Cardiac fibroblast (primary cell): ENCODE measurements around the gene TOP1.
"Not testable (repeated sequence)": the region's sequence is repeated elsewhere in the genome, so short reads cannot be mapped to it uniquely, and the experiment has no call there.

Experiments used
- DNase-seq, 2 donors: peaks; one replicate each; pipeline versions ENCODE4 v3.0.0 to v3.0.0-alpha.2; 2010; ENCODE audit warnings: low read depth in 2 of 2
- H3K4me3 ChIP-seq, 2 donors: replicated peaks in 1 of 2; 1 replicate in 1 of 2; 2 replicates in 1 of 2; pipeline ENCODE4 v1.5.1; 2011; ENCODE audit warnings: low read depth in 2 of 2, low read length in 2 of 2, mild to moderate bottlenecking in 2 of 2, moderate library complexity in 1 of 2
- TF ChIP-seq, protein P1 (sequence below): IDR thresholded peaks from one replicate; pipeline ENCODE4 v1.5.1; 2011; ENCODE audit warnings: low read depth, mild to moderate bottlenecking, low read length, inconsistent platforms

Gene TOP1

DNA sequence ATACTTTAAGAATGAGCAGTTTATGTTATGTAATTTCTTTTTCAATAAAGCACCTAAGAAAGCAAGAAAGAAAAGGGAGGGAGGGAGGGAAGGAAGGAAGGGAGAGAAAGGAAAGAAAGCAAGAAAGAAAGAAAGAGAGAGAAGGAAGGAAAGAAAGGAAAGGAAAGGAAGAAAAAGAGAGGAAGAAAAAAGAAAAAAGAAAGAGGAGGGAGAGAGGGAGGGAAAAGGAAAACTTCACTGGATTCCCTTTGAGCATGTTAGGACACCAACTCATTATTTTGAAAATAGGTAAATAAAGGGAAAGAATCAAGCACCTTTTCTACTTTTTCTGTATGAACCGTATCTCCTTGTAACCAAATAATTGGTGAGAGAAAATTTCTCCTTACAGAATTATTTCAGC is 32.3 kb upstream of the TOP1 start:
- TF ChIP-seq, protein P1, sequence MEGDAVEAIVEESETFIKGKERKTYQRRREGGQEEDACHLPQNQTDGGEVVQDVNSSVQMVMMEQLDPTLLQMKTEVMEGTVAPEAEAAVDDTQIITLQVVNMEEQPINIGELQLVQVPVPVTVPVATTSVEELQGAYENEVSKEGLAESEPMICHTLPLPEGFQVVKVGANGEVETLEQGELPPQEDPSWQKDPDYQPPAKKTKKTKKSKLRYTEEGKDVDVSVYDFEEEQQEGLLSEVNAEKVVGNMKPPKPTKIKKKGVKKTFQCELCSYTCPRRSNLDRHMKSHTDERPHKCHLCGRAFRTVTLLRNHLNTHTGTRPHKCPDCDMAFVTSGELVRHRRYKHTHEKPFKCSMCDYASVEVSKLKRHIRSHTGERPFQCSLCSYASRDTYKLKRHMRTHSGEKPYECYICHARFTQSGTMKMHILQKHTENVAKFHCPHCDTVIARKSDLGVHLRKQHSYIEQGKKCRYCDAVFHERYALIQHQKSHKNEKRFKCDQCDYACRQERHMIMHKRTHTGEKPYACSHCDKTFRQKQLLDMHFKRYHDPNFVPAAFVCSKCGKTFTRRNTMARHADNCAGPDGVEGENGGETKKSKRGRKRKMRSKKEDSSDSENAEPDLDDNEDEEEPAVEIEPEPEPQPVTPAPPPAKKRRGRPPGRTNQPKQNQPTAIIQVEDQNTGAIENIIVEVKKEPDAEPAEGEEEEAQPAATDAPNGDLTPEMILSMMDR: no peak
- H3K4me3 ChIP-seq: no peak overlapping the region
- DNase-seq: no peak

DNA sequence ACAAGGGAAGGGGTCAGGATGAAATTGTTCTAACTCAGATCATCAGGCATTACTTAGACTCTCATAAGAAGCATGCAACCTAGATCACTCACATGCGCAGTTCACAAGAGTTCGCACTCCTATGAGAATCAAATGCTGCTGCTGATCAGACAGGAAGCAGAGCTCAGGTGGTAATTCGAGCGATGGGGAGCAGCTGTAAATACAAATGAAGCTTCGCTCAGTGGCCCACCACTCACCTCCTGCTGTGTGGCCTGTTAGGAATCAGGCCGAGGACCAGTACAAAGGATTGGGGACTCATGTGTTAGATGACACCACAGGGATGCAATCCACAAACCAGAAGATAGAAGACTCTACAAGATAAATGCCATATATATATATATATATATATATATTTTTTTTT is 31.5 kb upstream of the TOP1 start:
- TF ChIP-seq, protein P1: no peak

GRCh38 chr20:40999841-41000240 is 28.8 kb upstream of the TOP1 start:
- no peak overlapping the region for H3K4me3 ChIP-seq
- TF ChIP-seq, protein P1: no peak
- no peak for DNase-seq

More for the DNA sequence above, 31.5 kb upstream of the TOP1 start:
- DNase-seq: no peak
- H3K4me3 ChIP-seq: no peak overlapping the region

- TF ChIP-seq, protein P1: no peak
- DNase-seq: no peak
- no peak overlapping the region for H3K4me3 ChIP-seq
Measured at GRCh38 chr20:41000628-41001027, 28.0 kb upstream of the TOP1 start.

DNA sequence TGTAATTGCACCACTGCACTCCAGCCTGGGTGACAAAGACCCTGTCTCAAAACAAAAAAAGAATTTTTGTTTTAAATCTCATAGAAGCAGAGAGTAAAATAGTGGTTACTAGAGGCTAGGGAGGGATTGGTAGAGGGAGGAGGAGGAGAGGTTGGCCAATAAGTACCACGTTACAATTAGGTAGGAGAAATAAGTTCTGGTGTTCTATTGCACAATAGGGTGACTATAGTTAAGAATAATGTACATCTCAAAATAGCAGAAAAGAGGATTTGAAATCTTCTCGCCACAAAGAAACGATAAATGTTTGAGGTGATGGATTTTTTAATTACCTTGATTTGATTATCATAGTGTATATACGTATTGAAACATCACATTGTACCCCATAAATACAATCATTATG is 27.1 kb upstream of the TOP1 start:
- peak; percentile 38 to 68 for DNase-seq
- no peak overlapping the region for H3K4me3 ChIP-seq
- TF ChIP-seq, protein P1: no peak

- TF ChIP-seq, protein P1: no peak
- peak overlapping the region in 1 of 2 donors; percentile 13 for H3K4me3 ChIP-seq
- no peak for DNase-seq
Measured at GRCh38 chr20:41002842-41003142, 25.8 kb upstream of the TOP1 start.

GRCh38 chr20:41003143-41003935 is 25.3 kb upstream of the TOP1 start:
- peak; percentile 94 to 99 for DNase-seq
- TF ChIP-seq, protein P1: no peak
- H3K4me3 ChIP-seq: peak overlapping the region in 1 of 2 donors; percentile 45

GRCh38 chr20:41003936-41004294 is 24.7 kb upstream of the TOP1 start:
- H3K4me3 ChIP-seq: peak overlapping the region in 1 of 2 donors; percentile 45
- DNase-seq: not testable (repeated sequence)
